G401.6 (cell line): ENCODE measurements around the gene KIF26B.

Source experiments
- FAIRE-seq: peaks from 2 replicates; lab custom pipeline; 2012; peaks lifted over from hg19 to GRCh38; lab: Jason Lieb, UNC

KIF26B gene

DNA sequence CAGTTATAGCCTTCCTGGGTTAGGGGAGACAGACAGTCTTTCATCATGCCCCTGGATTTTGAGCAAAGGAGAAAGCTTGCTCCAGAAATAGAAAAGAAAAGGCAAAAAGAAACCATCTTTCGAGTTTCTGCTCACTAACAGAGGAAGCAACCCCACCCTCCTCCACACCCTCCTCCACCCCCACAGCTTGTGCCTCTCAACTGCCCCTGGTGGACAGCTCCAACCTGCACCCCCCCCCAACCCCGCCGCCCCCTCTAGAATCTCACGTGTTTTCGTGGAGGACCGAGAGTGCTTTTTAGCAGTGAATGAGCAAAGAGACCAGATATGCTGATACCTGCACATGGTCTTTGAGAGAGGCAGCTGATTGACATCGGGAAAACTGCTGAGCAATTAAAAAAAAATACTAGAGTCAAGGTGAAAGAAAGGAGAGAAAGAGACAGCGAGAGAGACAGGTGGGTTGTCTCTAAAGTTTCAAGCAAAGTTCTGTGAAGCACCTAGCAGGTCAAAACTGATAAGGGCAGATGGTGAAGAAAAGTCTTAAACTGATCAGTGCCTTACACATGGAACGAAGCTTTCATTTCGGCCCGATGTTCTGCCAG, 358.3 kb downstream of the KIF26B start:
- FAIRE-seq, result no peak

DNA sequence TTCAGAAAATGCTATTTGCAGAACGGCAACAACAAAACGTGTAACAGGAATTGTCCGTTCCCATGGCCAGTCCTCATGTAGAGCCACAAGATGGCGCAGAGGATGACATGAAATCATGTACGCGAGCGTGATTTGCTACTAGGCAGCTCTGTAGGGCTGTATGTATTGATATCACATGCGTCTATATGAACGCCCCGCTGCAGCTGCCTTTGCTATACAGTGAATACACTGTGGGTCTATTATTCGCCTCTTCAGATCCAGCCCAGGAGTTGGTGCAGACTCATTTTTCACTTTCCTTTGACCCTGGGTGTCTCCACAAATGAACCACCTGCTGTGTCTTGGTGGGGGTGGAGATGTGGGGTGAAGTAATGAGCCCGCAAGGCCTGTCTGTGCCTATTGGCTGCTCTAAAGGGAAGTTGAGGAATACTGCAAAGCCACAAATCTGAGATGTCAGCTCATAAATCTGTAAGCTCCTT, 361.5 kb downstream of the KIF26B start:
- no peak for FAIRE-seq

DNA sequence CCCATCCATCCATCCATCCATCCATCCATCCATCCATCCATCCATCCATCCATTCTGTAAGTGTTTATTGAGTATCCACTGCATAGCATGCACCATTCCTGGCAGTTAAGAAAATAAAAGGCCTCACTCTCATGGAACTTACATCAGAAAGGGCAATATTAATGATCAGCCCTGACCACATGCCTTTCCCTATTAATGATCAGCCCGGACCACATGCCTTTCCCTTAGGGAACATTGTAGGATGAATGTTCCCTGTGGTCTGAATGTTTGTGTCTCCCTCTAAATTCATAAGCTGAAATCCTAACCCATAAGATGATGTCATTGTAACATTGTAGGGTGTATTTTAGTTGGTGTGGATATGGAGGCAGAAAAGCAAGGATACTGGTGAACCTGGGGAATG, 365.8 kb downstream of the KIF26B start:
- no peak for FAIRE-seq

DNA sequence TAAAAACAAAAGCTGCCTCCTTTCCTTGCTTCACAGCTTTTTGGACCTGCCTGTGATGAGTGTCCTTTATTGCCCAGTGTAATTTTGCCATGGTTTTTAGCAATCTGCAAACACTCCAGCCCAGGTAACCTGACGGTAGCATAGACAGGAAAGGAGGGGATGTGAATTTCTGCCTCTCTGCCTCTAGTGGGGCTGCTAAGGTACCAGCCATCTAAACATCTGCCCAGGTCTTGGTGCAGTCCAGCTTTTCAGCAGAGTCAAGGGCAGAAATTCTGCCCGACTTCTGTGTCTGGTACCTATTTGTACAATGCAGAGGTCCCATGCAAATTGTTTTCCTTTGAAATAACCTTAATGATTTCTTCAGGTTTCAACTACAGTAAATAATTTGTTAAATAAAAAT, 371.4 kb downstream of the KIF26B start:
- no peak for FAIRE-seq

DNA sequence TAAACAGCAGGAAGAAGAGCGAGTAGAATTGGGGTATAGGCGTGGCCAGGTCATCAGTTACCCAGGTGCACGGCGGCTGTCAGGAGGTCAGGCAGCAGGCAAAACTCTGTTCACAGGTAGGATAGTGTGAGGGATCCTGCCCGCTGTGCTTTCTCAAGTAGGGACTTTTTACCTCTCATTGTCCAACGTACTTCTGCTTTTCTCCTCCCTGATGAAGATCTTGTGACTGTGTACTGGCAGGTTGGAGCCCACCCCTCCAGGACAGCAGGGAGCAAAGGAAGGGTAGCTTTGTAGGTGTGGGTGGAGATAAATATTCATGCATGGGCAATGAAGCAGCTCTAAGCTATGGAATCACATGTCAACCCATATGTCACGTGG, 373.5 kb downstream of the KIF26B start:
- FAIRE-seq, result no peak

DNA sequence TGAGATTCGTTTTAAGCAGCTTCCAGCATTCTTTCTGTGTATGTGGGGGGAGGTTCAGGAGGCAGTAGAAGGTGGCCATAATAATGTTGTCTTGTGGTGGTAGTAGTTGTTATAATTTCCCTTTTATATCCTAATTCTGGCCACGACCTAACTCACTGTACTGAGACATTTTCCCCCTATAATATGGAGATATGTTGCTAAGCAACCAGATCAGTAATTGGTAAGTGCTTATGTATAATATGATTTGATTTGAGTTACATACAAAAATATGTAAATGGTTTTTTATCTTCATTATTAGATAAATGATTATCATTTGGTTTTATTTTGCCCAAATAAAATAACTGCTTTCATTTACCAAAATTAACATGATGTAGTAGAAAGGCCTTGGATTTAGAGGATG, 376.2 kb downstream of the KIF26B start:
- FAIRE-seq, result no peak

DNA sequence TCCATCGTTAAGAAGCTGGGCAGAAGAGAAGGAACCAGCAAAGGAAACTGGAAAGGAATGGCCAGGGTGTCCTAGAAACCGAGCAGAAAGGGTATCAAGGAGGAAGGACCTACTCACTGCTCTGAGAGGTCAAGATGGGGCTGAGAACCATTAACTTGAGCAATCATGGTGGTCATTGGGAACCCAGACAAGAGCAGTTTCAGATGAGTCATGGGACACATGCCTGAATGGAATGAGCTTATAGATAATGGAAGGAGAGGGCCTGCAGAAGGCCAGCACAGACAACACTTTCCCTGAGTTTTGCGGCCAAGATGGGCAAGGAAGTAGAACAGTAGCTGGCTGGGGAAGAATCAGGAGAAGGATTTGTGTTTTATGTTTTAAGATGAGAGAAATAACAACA, 383.2 kb downstream of the KIF26B start:
- FAIRE-seq, result no peak

DNA sequence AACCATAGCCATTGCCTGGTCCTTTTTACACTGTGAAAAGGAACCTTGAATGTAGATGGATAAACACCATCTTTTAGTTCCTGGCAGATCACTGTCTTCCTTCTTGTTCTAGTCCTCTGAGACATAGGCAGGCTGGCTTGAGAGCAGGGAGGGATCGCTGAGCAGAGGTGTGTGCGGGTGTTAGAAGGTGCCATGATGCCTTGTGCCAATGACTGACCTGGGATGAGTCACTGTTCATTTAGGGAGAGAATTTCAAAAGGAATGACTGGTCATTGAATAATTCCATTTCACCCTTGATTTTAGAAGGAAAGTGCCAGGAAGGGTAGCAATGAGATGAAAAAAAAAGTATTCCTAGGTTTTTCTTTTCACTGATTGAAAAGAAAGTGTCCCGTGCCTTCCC, 383.9 kb downstream of the KIF26B start:
- no peak for FAIRE-seq

DNA sequence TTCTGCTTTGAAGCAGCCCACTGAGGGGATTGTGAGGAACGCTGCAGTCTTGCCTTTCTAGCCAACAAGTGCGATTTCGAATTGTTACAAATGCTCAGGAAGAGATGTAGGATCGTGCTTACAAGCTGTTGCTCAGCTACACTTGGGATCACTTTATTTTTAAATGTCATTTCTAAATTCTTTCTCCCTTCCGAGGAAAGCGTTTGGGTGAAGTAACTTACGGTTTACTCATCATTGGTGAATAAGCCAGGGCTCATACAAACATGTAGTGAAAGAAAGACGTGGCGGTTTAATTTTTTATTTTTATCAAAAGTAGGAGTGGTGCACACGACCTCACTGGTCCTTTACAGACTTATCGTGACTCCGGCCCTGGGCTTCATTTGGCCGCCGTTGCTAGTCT, 386.6 kb downstream of the KIF26B start:
- FAIRE-seq, result no peak

DNA sequence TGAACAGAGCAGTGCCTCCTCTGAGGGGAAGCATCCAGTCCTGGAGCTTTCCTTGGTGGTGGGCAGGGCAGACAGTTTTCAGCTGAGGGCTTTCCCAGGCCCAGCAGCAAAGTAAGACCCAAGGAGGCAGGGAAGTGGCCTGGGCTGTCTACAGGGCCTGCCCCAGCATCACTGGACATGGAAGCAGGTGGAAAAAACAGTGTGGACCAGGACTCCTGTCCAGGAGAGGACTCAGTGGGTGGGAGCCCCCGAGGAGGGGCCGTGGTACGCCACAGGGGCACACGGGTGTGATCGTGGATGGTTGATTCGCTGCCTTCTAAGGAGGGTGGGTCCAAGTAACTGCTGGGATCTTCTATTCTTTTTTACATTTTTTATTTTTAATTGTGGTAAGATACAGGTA, 387.6 kb downstream of the KIF26B start:
- FAIRE-seq, result no peak

DNA sequence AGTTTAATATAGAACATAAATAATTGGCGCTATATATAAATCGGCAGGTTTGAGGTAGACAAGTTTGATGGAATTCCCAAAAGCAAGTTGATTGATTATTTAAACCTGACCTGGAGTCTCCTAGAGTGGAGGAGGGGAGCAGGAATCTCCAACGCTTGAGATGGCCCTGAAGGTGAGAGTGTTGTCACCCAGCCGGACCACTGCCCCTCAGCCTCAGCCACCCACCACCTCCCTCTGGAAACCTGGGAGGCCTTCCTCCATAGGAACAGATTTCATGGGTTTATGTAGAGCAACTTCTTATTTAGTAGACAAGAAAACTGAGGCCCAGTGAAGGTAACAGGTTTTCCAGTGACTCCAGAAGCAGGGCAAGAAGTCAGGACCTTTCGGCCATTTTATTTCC, 389.5 kb downstream of the KIF26B start:
- no peak for FAIRE-seq

DNA sequence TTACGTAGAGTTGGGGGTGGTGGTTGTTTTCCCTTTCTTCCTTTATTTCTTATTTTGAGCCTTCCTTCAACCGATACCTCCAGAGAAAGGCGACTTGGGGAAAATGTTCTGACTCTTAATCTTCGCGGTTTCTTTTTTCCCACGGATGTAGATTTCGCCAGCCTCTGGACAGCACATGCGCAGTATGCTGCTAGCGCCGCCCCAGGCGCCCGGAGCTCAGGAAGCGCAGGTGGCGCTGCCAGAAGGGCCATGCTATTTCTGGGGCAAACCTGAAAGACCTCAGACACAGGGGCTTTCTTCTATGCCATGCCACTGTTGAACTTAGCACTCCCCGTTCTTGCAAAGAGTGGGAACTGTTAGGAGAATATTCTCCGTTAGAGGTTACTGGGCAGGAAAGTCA, 392.1 kb downstream of the KIF26B start:
- no peak for FAIRE-seq

DNA sequence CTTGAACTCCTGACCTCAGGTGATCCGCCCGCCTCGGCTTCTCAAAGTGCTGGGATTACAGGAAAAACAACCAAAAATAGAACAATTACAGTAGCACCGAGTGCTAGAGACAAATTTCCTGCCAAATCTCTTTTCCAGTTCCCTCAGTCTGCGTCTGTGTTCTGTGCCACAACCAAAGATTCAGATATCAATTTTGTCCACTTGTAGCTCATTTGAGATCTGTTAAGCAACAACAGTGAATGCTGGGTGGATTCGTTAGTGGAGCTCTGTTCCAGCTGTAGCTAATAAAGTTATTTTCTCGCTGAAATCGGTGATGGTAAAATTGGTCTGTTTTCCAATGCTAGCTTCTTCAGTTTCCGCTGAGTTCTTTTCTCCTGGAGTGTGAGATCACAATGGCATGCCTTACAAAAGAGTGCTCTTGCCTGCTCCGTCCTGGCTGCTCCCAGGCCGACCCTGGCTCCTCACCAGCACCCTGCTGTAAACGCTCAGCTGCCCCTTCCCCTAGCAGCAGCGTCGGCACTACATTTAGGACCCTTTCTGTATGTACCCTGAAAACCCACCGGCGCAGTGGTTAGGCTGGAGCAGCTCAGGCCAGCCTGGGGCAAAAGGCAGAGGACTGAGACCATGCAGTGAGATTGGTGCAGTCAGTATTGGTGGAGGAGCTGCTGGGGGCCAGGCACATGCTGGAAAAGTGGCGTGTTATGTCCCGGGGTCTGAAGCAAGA, 395.4 kb downstream of the KIF26B start:
- no peak for FAIRE-seq

DNA sequence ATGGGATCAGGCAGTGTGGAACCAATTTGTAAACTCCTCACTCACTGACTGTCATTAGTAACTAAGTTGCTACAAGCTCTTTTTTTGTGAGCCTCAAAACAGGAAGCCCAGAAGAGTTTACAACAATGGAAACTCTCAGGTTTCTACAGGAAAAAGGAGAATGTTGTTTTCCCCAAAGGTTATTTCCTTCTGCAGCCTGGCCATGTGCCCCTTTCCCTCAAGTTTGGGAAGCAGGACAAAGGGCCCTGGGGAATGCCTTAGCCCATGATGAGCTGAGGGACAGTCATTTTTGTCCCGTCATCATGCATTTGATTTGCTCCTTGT, 395.9 kb downstream of the KIF26B start:
- FAIRE-seq, result no peak

DNA sequence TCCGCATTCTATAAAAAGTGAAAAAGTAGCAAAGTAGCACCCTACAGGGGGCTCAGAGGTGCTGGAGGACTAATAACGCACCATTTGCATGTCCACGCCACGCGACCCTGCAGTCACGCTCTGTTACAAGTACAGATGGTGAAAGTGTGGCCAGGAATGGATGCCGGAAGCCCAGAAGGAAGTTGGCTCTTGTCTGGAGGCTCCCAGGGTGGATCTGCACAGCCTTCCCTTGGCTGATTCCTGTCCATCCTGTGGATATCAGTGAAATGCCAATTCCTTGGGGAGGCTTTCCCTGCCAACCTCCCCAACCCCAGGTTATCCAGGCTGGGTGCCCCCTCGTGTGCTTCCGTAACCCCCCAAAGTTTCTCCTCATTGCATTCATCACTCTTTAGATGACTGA, 396.8 kb downstream of the KIF26B start:
- no peak for FAIRE-seq

DNA sequence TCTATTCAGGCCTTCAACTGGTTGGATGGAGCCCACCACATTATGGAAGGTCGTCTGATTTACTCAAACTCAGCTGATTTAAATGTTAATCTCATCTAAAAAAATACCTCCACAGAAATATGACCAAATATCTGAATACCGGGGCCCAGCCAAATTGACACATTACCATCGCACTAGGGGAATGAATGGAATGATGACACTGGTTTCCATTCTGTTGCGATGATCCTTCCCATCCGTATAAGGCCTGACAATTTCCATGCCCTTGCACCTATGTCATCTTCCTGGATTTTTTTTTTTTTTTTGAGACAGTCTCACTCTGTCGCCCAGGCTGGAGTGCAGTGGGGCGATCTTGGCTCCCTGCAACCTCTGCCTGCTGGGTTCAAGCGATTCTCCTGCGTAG, 397.5 kb downstream of the KIF26B start:
- FAIRE-seq, result no peak

DNA sequence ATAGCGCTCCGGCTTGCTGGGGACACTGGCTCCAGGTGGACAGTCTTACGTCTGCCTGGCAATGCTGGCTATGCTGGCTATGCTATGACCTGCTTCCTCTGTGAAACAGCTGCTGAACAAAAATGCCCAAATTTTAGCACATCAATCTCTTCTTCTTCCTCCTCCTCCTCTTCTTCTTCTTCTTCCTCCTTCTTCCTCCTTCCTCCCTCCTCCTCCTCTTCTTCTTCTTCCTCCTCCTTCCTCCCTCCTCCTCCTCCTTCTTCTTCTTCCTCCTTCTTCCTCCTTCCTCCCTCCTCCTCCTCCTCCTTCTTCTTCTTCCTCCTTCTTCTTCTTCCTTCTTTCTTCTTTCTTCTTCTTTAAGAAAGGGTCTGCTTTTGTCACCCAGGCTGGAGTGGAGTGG, 401.3 kb downstream of the KIF26B start:
- FAIRE-seq, result no peak

DNA sequence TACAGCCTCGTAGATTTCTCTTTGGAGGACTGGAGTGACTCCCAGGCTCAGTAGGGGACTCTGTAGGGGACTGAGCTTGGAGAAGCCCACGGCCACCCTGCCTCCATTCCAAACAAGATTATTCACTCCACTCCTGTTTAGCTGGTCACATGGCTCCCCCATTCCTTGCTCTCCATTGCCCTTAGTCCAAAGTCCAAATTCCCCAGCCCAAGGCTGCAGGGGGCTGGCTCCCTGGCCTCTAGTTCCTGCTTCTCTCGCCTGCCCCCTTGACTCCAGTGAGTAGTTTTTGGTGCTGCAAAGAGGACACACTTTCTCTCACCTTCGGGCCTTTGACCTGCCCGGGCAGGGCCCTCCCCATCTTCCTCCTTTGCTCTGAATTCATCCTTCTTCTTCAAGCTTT, 403.3 kb downstream of the KIF26B start:
- no peak for FAIRE-seq

DNA sequence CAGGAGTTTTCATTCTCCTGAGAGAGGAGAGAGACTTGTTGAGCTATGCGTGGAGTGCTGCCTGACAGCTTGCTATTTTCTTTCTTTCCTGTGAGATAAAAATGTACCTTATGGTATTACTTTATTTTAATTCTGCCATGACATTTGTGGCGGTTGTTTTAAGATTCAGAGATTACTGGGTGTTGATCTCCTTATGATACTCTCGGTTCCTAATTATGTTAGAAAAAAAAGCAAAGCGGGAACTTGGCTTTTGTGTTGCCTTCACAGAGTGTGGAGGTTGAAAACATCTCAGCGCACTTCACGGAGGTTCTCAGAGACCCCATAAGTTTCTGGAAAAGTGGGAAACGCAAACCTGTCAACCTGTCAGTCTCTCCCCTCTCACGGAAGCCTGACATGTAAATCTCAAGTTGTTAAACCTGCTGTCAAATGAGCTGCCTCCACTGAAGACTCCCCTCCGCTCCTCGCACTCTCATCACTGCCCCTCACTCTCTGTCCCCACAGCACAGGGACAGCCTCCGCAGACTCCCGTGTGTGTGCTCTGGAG, 405.6 kb downstream of the KIF26B start:
- no peak for FAIRE-seq

DNA sequence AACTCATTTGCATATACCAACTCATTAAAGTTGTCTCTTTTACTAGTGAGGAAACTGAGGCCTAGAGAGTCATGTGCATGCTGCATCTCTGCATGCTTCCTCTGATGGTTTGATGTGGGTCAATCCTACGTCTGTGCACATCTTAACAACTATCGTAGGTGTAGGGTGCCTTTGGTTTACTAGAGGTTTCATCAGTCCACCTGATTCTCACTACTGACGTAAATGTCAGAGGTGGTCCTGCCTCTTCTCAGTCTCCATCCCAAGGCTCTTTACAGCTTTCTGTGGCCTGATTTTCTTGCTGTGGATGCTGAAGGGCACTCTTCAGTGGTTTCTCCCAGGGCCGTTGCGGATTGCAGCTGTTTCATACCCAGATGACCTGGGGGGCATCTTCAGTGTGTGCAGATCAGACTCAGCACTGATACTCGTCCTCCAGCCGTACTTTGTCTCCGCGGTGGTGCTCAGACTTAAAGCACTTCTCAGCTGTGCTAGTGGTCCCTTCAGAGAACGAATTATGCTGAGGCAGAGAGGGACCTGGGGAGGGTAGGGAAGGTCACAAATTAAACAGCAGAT, 407.0 kb downstream of the KIF26B start:
- no peak for FAIRE-seq

DNA sequence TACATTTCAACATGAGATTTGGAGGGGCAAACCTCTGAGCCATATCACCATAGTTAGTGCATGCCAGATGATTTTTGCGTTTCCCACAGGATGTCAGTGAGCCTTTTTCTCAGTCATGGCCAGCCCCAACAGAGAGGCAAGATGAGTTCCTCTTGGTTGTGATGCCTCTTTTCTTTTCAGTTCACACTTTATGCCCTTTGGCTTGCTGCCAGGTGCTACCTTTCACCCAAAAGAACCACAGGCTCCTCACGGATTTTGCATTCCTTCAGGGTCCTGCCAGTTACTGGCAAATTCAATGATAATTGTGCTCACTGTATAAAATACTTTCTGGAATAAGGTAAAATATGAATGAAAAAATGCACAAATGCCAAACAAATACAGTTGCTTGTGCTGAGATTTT, 411.3 kb downstream of the KIF26B start:
- FAIRE-seq, result no peak

DNA sequence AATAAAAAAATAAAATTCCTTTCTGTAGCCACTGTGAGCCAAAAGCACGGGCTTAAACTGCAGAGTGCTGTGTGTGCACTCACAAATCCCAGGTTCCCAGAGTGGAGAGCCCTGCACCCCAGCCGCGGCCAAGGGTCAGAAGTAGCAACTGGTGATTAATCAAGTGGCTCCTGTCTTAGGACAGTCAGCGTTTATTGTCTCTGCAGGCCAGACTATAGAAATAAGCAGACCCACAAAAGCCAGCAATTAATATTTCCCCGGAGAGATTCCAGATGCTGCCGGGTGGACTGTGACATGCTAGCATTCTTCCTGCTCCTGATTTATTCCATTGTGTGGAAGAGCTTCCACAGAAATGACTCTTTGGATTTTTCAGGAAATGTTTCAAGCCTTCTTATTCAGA, 412.2 kb downstream of the KIF26B start:
- no peak for FAIRE-seq

DNA sequence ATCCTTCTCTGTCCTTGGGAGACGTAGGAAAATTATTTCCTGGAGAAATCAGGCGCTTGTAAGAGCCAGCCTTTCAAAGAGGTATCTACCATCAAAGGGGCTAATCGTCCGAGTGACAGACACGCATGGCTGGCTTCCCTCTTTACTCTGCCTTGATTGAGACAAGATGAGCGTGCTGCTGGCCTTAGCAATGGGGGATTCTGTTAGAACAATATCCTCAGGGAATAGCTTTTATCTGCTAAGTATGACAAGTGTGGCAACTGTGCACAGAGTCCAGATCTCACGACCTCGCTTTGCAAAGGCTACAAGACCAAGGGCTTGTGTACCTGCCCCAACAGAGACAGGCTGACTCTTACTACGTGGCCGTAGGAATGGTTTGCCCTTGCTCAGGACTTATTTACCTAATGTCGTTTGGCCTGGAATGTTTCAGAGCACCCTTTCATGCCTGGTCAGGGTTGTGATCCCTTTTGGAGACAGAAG, 417.1 kb downstream of the KIF26B start:
- FAIRE-seq, result no peak

DNA sequence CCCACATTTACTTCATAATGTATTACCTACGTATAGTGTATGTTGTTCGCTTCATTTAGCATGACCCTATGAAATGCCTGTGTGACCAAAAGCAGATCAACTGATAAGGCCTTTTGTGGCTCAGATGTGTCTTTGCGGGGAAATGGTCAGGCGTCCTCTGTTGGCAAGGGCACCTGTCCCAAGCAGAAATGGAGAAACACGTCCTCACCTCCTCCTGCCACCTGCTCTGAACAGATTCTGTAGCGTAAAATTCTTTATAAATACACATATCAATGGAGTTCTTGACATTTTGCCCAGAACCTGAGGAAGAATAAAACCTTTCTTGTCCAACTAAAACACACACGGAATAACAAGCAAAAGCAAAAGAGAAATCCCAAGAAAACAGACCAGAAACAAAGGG, 417.9 kb downstream of the KIF26B start:
- no peak for FAIRE-seq
